Gastrocnemius medialis (tissue), 4 donors: ENCODE measurements around the gene PPT2. TPM values are rescaled to one million over a fixed set of nuclear protein-coding genes. Genes with fewer than 3 reads are reported as not detected.

ENCODE experiments used
- ATAC-seq, 2 donors: fragments of 150-250 bp; one replicate each; pipeline ENCODE4 v1.9.1; 2016
- DNase-seq, 2 donors: peaks; one replicate each; pipeline ENCODE4 v3.0.0-alpha.2; 2019
- H3K27ac ChIP-seq, 4 donors: fragments of 200-600 bp; sonication (generic); 1 replicate in 1 of 4; 2 replicates in 3 of 4; pipeline ENCODE4 v1.5.1; 2016 to 2018; ENCODE audit warnings: mild to moderate bottlenecking in 2 of 4, moderate library complexity in 1 of 4
- H3K27me3 ChIP-seq, 3 donors: fragments of 200-600 bp; sonication (generic) in 2 of 3; 1 replicate in 1 of 3; 2 replicates in 2 of 3; pipeline versions ENCODE4 v1.5.1 to v1.6.0; 2016 to 2019; ENCODE audit warnings: mild to moderate bottlenecking in 1 of 3, moderate library complexity in 1 of 3
- H3K36me3 ChIP-seq, 2 donors: fragments of 200-600 bp; sonication (generic) in 1 of 2; one replicate each; pipeline ENCODE4 v1.5.1; 2017 to 2018
- H3K4me1 ChIP-seq, 2 donors: fragments of 200-600 bp; sonication (generic) in 1 of 2; one replicate each; pipeline ENCODE4 v1.5.1; 2016 to 2017; ENCODE audit warnings: mild to moderate bottlenecking in 2 of 2
- H3K4me3 ChIP-seq, 4 donors: fragments of 200-600 bp; sonication (generic) in 3 of 4; 1 replicate in 1 of 4; 2 replicates in 3 of 4; pipeline ENCODE4 v1.5.1; 2016 to 2019; ENCODE audit warnings: mild to moderate bottlenecking in 2 of 4
- H3K9me3 ChIP-seq, 3 donors: fragments of 200-600 bp; sonication (generic) in 2 of 3; 1 replicate in 1 of 3; 2 replicates in 2 of 3; pipeline ENCODE4 v1.5.1; 2016 to 2019
- CTCF ChIP-seq, 5 experiments: fragments of 450-650 bp in 3 of 5; fragments of 200-600 bp in 2 of 5; sonication (generic) in 2 of 5; IDR thresholded peaks in 4 of 5; conservative IDR thresholded peaks in 1 of 5; 1 replicate in 4 of 5; 2 replicates in 1 of 5; pipeline ENCODE4 v1.5.1; 2016 to 2019; ENCODE audit warnings: antibody characterized with exemption in 5 of 5, mild to moderate bottlenecking in 3 of 5, moderate library complexity in 3 of 5
- POLR2A ChIP-seq, 2 donors: fragments of 450-650 bp; IDR thresholded peaks; one replicate each; pipeline ENCODE4 v1.6.1; 2017; ENCODE audit warnings: antibody characterized with exemption in 2 of 2, mild to moderate bottlenecking in 2 of 2, moderate library complexity in 2 of 2
- in situ Hi-C, 4 donors: fragments of 200-750 bp; cut with MboI; loops; one replicate each; pipeline versions ENCODE4 v1.15.0 to v1.8.0; 2017; ENCODE audit warnings: low sequenced_read_pairs in 4 of 4
- intact Hi-C: fragments of 100-400 bp; cut with DNase I; formaldehyde crosslinking; loops from one replicate; pipeline ENCODE4 v1.15.1; 2023; ENCODE audit warnings: low total_unique reads
- total RNA-seq, 4 donors: library from RNA; depleted of rRNA; stranded (reverse); fragments of >200 nt; gene quantifications; one replicate each; pipeline versions ENCODE4 v1.1.0 to v1.2.3, GENCODE V29; 2016

PPT2 gene
- total RNA-seq, 4 donors from 2014 or later: 16.2 to 72.7 (median 21.4) TPM

DNA sequence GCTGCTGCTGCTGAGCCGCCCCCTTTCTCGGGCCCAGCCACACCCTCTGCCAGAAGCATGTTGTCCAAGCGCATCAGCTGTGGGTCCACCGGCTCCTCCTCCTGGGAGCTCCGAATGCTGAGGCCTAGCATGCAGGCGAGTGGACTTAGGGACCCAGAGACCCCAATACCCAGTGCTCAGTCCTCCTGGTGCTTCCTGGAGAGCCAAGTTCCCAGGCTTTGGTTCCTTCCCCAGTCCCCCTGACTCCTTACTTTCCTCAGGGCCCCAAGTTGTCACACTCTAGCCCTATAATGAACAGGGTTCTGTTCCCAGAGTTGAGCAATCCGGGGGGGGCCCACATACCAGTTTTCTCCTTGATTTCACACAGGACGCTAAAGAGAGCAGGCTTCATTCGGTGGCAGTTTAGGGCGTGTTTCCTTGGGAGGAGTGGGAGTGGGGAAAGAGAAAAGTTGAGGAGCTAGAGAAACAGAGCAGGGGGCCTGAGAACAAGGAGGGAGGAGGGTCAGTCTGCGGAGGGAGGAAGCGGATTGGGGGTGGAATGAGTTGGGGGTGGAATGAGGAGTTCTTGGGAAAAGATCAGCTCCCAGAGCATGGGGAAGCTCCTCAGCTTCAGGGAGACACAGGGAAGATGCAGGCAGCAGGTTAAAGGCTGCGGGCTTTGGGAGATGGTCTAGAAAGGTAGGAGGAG lies 34.6 kb downstream of the PPT2 start:
- DNase-seq (no peak), ATAC-seq (no peak)
- in situ Hi-C loops: loop anchor here in 3 of 4 donors (25.0 kb wide), 6 partner anchors 226 to 1576 kb away; partner anchors contain the start of genes BRD2 (in 3 of the 3), HLA-DMA (in 3 of the 3), APOM (in 2 of the 3) and BAG6 (in 2 of the 3)
- H3K9me3 ChIP-seq: no peaks in the 10 kb centered on the region
- H3K4me1 ChIP-seq: peaks cover 33 to 50% of the 10 kb centered on the region in 2 donors
- intact Hi-C loops: no loop called here
- H3K4me3 ChIP-seq: peak overlapping the region; percentile 71 to 87 (median 78)
- H3K27me3 ChIP-seq: no peaks in the 10 kb centered on the region
- no peak for TF ChIP-seq CTCF (IDR thresholded peaks at IDR 0.05 in 4 of 5, conservative IDR thresholded peaks at IDR 0.05 in 1 of 5)
- H3K36me3 ChIP-seq: peaks cover 0 to 5% of the 10 kb centered on the region in 2 donors
- peak overlapping the region; percentile 96 to 99 (median 98) for H3K27ac ChIP-seq

GRCh38 chr6:32189069-32189741 lies 35.3 kb downstream of the PPT2 start:
- H3K36me3 ChIP-seq: peaks cover 0 to 5% of the 10 kb centered on the region in 2 donors
- peak overlapping the region; percentile 71 to 87 (median 78) for H3K4me3 ChIP-seq
- TF ChIP-seq CTCF (IDR thresholded peaks at IDR 0.05 in 4 of 5, conservative IDR thresholded peaks at IDR 0.05 in 1 of 5): no peak
- no peak for TF ChIP-seq POLR2A (IDR thresholded peaks at IDR 0.05)
- in situ Hi-C loops (loop anchor here in 3 of 4 donors (25.0 kb wide), 6 partner anchors 227 to 1577 kb away; partner anchors contain the start of genes BRD2 (in 3 of the 3), HLA-DMA (in 3 of the 3), APOM (in 2 of the 3) and BAG6 (in 2 of the 3)), intact Hi-C loops (no loop called here)
- H3K9me3 ChIP-seq: no peaks in the 10 kb centered on the region
- peak overlapping the region; percentile 96 to 99 (median 98) for H3K27ac ChIP-seq
- H3K4me1 ChIP-seq: peaks cover 32 to 50% of the 10 kb centered on the region in 2 donors
- no peaks in the 10 kb centered on the region for H3K27me3 ChIP-seq
- DNase-seq (no peak), ATAC-seq (no peak)

DNA sequence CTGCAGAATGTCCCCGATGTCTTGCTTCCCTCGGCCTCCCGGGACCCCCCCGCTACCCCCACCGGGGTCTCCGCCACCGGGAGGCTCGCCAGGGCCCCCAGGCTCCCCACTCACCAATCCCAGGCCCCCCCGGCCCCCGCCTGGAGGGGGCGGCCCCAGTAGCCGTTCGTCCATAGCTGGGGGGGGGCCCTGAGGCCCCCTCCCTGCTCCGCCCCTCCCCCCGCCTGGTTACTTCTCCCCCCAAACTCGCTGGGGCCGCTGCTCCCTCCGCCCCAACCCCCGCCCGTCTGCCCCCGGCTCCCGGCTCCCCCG lies 35.8 kb downstream of the PPT2 start:
- no peaks in the 10 kb centered on the region for H3K9me3 ChIP-seq
- peak overlapping the region; percentile 96 to 99 (median 98) for H3K27ac ChIP-seq
- peak overlapping the region; percentile 71 to 87 (median 78) for H3K4me3 ChIP-seq
- intact Hi-C loops (loop anchor here (10.0 kb wide), 1 partner anchor 1475 kb away; the partner anchor contains the start of gene MDC1), in situ Hi-C loops (loop anchor here in 3 of 4 donors (5.0 to 25.0 kb wide), 8 partner anchors 62 to 1577 kb away; partner anchors contain the start of genes BRD2 (in 3 of the 3), HLA-DMA (in 3 of the 3), APOM (in 2 of the 3) and ATF6B (in 2 of the 3))
- no peaks in the 10 kb centered on the region for H3K27me3 ChIP-seq
- no peak for DNase-seq
- peaks cover 0 to 5% of the 10 kb centered on the region in 2 donors for H3K36me3 ChIP-seq
- ATAC-seq: no peak
- TF ChIP-seq POLR2A (IDR thresholded peaks at IDR 0.05) (no peak), CTCF (IDR thresholded peaks at IDR 0.05 in 4 of 5, conservative IDR thresholded peaks at IDR 0.05 in 1 of 5) (no peak)
- H3K4me1 ChIP-seq: peaks cover 32 to 51% of the 10 kb centered on the region in 2 donors

DNA sequence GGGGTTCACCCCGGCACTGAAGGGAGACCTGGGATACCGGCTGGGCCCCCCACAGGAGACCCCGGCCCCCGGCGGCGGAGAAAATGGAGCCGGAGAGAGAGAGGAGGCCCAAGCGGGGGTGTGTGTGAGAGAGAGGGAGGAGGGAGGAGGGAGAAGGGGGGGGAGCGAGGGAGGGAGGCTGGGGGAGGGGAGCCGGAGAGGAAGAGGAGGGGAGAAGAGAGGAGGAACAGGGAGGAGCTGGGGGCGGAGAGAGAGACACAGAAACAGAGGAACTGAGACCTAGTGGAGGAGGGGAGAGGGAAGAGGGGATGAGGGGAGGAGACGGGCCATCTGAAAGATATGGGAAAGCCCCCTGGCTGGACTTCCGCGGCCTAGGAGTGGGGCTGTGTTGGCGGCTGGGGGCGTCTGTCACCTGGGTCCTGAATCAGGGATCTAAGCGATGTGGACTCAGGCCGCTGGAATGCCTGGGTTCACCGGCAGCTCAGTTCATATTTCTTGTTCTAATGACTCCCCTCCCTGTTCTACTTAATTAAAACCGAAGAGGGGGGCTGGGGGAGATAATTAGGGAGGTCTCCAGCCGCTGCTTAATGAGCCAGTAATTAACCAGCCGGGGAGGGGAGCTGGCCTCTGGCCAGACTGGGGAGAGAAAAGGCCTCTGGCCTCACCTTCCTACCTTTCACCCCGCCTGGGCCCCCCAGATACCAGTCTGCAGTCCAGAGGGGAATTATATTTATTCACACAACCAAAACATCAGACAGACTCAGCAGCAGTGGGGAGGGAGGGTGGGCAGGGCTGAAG lies 36.3 kb downstream of the PPT2 start, which contains the start of gene PBX2:
Gene PBX2 (minus strand): TSS at position 149 of the 798 bp plus-strand sequence. CDS start 287 bp downstream, outside the sequence.
- H3K9me3 ChIP-seq: no peaks in the 10 kb centered on the region
- peaks cover 37 to 53% of the 10 kb centered on the region in 2 donors for H3K4me1 ChIP-seq
- TF ChIP-seq CTCF (IDR thresholded peaks at IDR 0.05 in 4 of 5, conservative IDR thresholded peaks at IDR 0.05 in 1 of 5): no peak
- peak; percentile 72 to 90 for TF ChIP-seq POLR2A (IDR thresholded peaks at IDR 0.05)
- in situ Hi-C loops: loop anchor here in 3 of 4 donors (5.0 to 25.0 kb wide), 8 partner anchors 63 to 1578 kb away; partner anchors contain the start of genes BRD2 (in 3 of the 3), HLA-DMA (in 3 of the 3), APOM (in 2 of the 3) and ATF6B (in 2 of the 3)
- H3K27ac ChIP-seq: peak within 1 kb of the TSS; percentile 96 to 99 (median 98)
- DNase-seq (peak; percentile 94), ATAC-seq (peak; percentile 83 to 89)
- H3K4me3 ChIP-seq: peak within 1 kb of the TSS; percentile 71 to 87 (median 78)
- peaks cover 0 to 5% of the 10 kb centered on the region in 2 donors for H3K36me3 ChIP-seq
- H3K27me3 ChIP-seq: no peaks in the 10 kb centered on the region
- intact Hi-C loops: loop anchor here (10.0 kb wide), 1 partner anchor 1475 kb away; the partner anchor contains the start of gene MDC1
